ENCODE results near the gene TMEM222.

Gene TMEM222

GRCh38 chr1:27306892-27307761, 14.8 kb upstream of the TMEM222 start:
- DNase-seq = no peak

GRCh38 chr1:27307874-27308598, 13.9 kb upstream of the TMEM222 start:
- DNase-seq = no peak

GRCh38 chr1:27314169-27314568, 7.8 kb upstream of the TMEM222 start:
- no peak for DNase-seq

- no peak for DNase-seq
These were observed 7.2 kb upstream of the TMEM222 start for GRCh38 chr1:27314737-27315136.

- no peak for DNase-seq
These were observed 5.1 kb upstream of the TMEM222 start for GRCh38 chr1:27316860-27317259.

GRCh38 chr1:27318136-27318535, 3.8 kb upstream of the TMEM222 start:
- no peak for DNase-seq

GRCh38 chr1:27318596-27318995, 3.4 kb upstream of the TMEM222 start:
- no peak for DNase-seq

- no peak for DNase-seq
These were observed 742 bp downstream of the TMEM222 start for GRCh38 chr1:27322569-27323240.

GRCh38 chr1:27325286-27325685, 3.3 kb downstream of the TMEM222 start:
- no peak for DNase-seq

GRCh38 chr1:27327964-27328363, 6.0 kb downstream of the TMEM222 start:
- no peak for DNase-seq

- DNase-seq = no peak
These were observed 8.8 kb downstream of the TMEM222 start for GRCh38 chr1:27330786-27331185.

- DNase-seq = no peak
These were observed 9.5 kb downstream of the TMEM222 start for GRCh38 chr1:27331426-27331825.

- no peak for DNase-seq
These were observed 10.0 kb downstream of the TMEM222 start for GRCh38 chr1:27331922-27332321.

GRCh38 chr1:27332536-27333281, 10.7 kb downstream of the TMEM222 start:
- peak; percentile 66 for DNase-seq

- no peak for DNase-seq
These were observed 11.8 kb downstream of the TMEM222 start for GRCh38 chr1:27333717-27334279.

- DNase-seq = no peak
These were observed 13.8 kb downstream of the TMEM222 start for GRCh38 chr1:27335506-27336422.

- no peak for DNase-seq
These were observed 14.8 kb downstream of the TMEM222 start for GRCh38 chr1:27336756-27337155.

GRCh38 chr1:27338751-27339150, 16.8 kb downstream of the TMEM222 start:
- DNase-seq = no peak

- DNase-seq = no peak
These were observed 17.2 kb downstream of the TMEM222 start for GRCh38 chr1:27339213-27339612.

- peak; percentile 74 for DNase-seq
These were observed 19.7 kb downstream of the TMEM222 start, which contains the start of gene SYTL1 for GRCh38 chr1:27341525-27342252. TSS of gene SYTL1 (plus strand) at chr1:27342022. CDS start at chr1:27345335, 3,313 bp downstream.

GRCh38 chr1:27342391-27342777, 20.4 kb downstream of the TMEM222 start:
- peak; percentile 62 for DNase-seq

All from activated CD4-positive, alpha-beta T cell treated with anti-CD3 and anti-CD28 coated beads for 48 hours (primary cell).